KOPT-K1 (cell line): ENCODE data around the gene CTNNA3.
"Not testable (repeated sequence)": the region's sequence is repeated elsewhere in the genome, so short reads cannot be mapped to it uniquely, and the experiment has no call there.

ENCODE experiments used
- H3K27ac ChIP-seq: fragments of 200-600 bp; sonication (generic); 2 replicates; pipeline ENCODE4 v1.5.1; 2016; ENCODE audit warnings: antibody characterized with exemption, mild to moderate bottlenecking, low read depth, low read length; ENCODE audit not compliant: poor library complexity, severe bottlenecking
- H3K36me3 ChIP-seq: fragments of 200-600 bp; sonication (generic); 2 replicates; pipeline ENCODE4 v1.5.1; 2017; ENCODE audit warnings: antibody characterized with exemption, mild to moderate bottlenecking, low read length, moderate library complexity; ENCODE audit not compliant: insufficient read depth
- H3K9me3 ChIP-seq: fragments of 200-600 bp; sonication (generic); 2 replicates; pipeline ENCODE4 v1.5.1; 2017; ENCODE audit warnings: antibody characterized with exemption, low read length, mild to moderate bottlenecking; ENCODE audit not compliant: insufficient read depth, poor library complexity, severe bottlenecking

CTNNA3 gene

GRCh38 chr10:67257018-67257417 is 439.0 kb downstream of the CTNNA3 start:
- Histone ChIP-seq H3K9me3 (no peaks in the 10 kb centered on the region), H3K36me3 (no peaks in the 10 kb centered on the region), H3K27ac (no peak overlapping the region)

DNA sequence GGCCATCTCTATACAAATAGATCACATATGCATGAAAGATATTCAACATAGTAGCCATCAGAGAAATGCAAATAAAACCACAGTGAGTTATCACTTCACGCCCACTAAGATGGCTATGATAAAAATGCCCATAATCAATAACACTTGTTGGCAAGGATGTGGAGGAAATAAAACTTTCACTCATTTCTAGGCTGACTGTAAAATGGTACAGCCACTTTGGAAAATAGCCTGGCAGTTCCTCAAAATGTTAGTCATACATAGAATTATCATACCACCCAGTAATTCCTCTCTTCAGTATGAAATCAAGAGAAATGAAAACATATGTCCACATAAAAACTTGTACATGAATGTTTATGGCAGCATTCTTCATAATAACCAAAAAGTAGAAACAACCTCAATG is 445.3 kb downstream of the CTNNA3 start:
- no peaks in the 10 kb centered on the region for H3K9me3 ChIP-seq
- no peaks in the 10 kb centered on the region for H3K36me3 ChIP-seq
- H3K27ac ChIP-seq = no peak overlapping the region

DNA sequence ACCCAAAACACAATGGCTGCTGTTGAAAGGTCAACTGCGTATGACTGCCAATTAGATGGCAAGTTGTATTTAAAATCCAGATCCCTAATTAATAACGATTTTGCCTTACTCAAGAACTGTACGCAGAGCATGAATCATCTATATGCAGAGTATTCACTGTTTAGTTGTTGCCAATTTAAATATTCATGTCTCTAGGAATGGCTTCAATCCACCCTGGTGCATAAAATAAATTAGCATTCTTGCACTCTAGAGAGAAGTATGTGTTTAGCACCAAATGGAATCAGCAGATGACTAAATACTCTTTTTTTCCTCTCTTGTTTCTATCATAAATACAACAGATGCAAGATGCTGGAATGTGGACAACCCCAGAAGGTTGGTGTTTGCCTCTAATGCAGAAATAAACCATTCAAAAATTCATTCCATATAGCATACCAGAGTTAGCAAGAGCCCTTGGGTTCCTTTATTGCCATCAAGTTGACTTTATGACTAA is 449.9 kb downstream of the CTNNA3 start:
- no peak overlapping the region for H3K27ac ChIP-seq
- no peaks in the 10 kb centered on the region for H3K36me3 ChIP-seq
- H3K9me3 ChIP-seq = no peaks in the 10 kb centered on the region

- Histone ChIP-seq H3K27ac (no peak overlapping the region), H3K9me3 (no peaks in the 10 kb centered on the region), H3K36me3 (no peaks in the 10 kb centered on the region)
Measured at GRCh38 chr10:67242528-67242927, 453.5 kb downstream of the CTNNA3 start.

GRCh38 chr10:67241451-67241850 is 454.5 kb downstream of the CTNNA3 start:
- Histone ChIP-seq H3K9me3 (no peaks in the 10 kb centered on the region), H3K36me3 (no peaks in the 10 kb centered on the region), H3K27ac (no peak overlapping the region)

- H3K27ac ChIP-seq = no peak overlapping the region
Measured at GRCh38 chr10:67239864-67240497, 456.0 kb downstream of the CTNNA3 start.

DNA sequence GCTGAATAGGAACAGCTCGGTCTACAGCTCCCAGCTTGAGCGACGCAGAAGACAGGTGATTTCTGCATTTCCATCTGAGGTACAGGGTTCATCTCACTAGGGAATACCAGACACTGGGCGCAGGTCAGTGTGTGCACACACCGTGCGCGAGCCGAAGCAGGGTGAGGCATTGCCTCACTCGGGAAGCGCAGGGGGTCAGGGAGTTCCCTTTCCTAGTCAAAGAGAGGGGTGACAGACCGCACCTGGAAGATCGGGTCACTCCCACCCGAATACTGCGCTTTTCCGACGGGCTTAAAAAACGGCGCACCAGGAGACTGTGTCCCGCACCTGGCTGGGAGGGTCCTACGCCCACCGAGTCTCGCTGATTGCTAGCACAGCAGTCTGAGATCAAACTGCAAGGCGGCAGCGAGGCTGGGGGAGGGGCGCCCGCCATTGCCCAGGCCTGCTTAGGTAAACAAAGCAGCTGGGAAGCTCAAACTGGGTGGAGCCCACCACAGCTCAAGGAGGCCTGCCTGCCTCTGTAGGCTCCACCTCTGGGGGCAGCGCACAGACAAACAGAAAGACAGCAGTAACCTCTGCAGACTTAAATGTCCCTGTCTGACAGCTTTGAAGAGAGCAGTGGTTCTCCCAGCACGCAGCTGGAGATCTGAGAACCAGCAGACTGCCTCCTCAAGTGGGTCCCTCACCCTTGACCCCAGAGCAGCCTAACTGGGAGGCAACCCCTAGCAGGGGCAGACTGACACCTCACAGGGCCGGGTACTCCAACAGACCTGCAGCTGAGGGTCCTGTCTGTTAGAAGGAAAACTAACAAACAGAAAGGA is 465.1 kb downstream of the CTNNA3 start:
- not testable (repeated sequence) for H3K9me3 ChIP-seq, H3K27ac ChIP-seq, H3K36me3 ChIP-seq

More at GRCh38 chr10:67239864-67240497, 456.0 kb downstream of the CTNNA3 start:
- Histone ChIP-seq H3K9me3 (no peaks in the 10 kb centered on the region), H3K36me3 (no peaks in the 10 kb centered on the region)

- Histone ChIP-seq H3K27ac (no peak overlapping the region), H3K36me3 (no peaks in the 10 kb centered on the region), H3K9me3 (no peaks in the 10 kb centered on the region)
Measured at GRCh38 chr10:67225226-67225625, 470.8 kb downstream of the CTNNA3 start.

- Histone ChIP-seq H3K9me3 (no peaks in the 10 kb centered on the region), H3K27ac (no peak overlapping the region), H3K36me3 (no peaks in the 10 kb centered on the region)
Measured at GRCh38 chr10:67224553-67224952, 471.4 kb downstream of the CTNNA3 start.

GRCh38 chr10:67222934-67223333 is 473.1 kb downstream of the CTNNA3 start:
- Histone ChIP-seq H3K27ac (no peak overlapping the region), H3K9me3 (no peaks in the 10 kb centered on the region), H3K36me3 (no peaks in the 10 kb centered on the region)

GRCh38 chr10:67221939-67222494 is 474.0 kb downstream of the CTNNA3 start:
- Histone ChIP-seq H3K27ac (no peak overlapping the region), H3K36me3 (no peaks in the 10 kb centered on the region)

DNA sequence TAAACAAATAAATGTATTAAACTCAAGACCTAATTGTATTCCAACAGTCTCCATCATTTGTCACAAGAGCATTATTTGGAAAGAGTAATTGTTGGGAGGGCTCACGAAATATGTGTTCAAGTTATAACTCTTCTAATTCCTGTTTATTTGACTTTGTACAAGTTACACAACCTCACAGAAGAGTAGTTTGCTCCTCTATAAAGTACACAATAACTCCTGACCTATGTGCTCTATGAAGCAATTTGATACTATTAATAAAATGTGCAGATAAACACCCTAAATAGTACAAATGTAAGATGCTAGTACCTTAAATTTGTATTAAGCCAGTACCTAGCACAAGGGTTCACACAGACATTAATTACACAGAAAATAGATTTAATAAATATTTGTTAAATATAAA is 484.3 kb downstream of the CTNNA3 start:
- H3K9me3 ChIP-seq = no peaks in the 10 kb centered on the region
- no peaks in the 10 kb centered on the region for H3K36me3 ChIP-seq
- no peak overlapping the region for H3K27ac ChIP-seq

More at GRCh38 chr10:67221939-67222494, 474.0 kb downstream of the CTNNA3 start:
- H3K9me3 ChIP-seq = no peaks in the 10 kb centered on the region

DNA sequence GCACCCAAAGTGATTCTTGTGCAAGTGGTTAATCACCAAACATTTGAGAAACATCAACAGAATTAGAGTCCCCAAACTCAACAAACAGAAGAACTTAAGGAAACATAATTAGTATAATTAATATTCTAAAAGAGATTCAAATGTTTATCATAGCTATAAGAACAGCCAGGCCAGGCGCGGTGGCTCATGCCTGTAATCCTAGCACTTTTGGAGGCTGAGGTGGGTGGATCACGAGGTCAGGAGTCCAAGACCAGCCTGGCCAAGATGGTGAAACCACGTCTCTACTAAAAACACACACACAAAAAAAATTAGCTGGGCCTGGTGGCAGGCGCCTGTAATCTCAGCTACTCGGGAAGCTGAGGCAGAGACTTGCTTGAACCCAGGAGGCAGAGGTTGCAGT is 488.1 kb downstream of the CTNNA3 start:
- H3K36me3 ChIP-seq, H3K27ac ChIP-seq, H3K9me3 ChIP-seq: not testable (repeated sequence)

GRCh38 chr10:67200913-67201564 is 495.0 kb downstream of the CTNNA3 start:
- Histone ChIP-seq H3K27ac (no peak overlapping the region), H3K9me3 (no peaks in the 10 kb centered on the region)

DNA sequence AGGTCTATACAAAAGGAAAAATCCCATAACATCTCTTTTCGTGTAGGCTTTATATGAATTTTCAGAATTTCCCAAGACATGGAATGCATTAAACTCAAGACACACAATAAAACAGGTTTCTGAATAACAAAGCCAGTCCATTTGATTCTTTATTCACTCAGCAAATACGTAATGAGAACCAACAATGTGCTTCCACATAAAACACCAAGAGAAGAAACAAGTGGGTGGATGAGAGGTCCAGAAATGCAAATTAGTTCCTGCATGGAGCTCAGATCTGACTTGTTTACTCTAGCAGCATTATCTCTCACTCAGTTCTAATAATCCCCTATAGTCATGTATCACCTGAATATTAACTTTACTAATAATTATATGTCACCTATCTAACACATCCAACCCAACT is 520.6 kb downstream of the CTNNA3 start:
- Histone ChIP-seq H3K9me3 (no peaks in the 10 kb centered on the region), H3K27ac (no peak overlapping the region), H3K36me3 (no peaks in the 10 kb centered on the region)

More at GRCh38 chr10:67200913-67201564, 495.0 kb downstream of the CTNNA3 start:
- no peaks in the 10 kb centered on the region for H3K36me3 ChIP-seq
